ENCODE results near the gene MYO1H. TPM values are rescaled to one million over a fixed set of nuclear protein-coding genes. Genes with fewer than 3 reads are reported as not detected.
A peak's percentile ranks its signal among the peaks of the same experiment; 100 is the strongest.

The MYO1H gene
- total and polyA plus RNA-seq, 2 of the 8 experiments (the other 6 are each of a cell fraction or from before 2014, with no cell fraction given) = 0.03 TPM; not detected in 1

DNA sequence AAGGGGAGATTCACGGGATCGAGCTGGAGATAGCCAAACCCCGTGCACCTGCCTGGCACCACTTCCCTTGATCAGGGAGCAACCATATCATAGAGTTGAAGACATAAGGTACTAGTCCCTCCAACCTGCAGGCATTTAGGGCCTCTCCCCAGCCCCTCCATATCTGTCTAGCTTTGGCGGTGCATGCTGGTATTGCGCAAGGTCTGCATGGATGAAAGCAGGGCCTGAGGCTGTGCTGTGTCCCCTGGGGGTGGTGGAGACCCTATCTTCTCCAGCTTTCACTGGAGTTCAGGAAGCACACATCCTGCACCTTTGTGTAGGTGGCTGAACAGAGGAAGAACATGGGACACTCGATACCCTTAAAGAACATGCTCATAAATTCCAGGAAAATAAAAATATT, 82.5 kb downstream of the MYO1H start:
- no peak overlapping the region for H3K23ac ChIP-seq (ENCODE audit: insufficient read length)
- no peaks in the 10 kb centered on the region for H3K79me1 ChIP-seq (ENCODE audit: low read depth, low read length)
- no peak overlapping the region for H2BK20ac ChIP-seq (ENCODE audit: low read length)
- POLR2A ChIA-PET (ENCODE audit: partially characterized antibody) = no interaction called here
- H3K18ac ChIP-seq (ENCODE audit: extremely low read depth, low read length) = no peak overlapping the region
- no peak overlapping the region for H2BK120ac ChIP-seq (replicated peaks; ENCODE audit: low read depth, low read length)
- CTCF ChIA-PET (ENCODE audit: partially characterized antibody) = interaction anchor here (0.7 to 12.4 kb wide), 6 partner anchors 18 to 343 kb away, joined by 3 to 245 read pairs (median 4); partner anchors contain the start of genes KCTD10 and UBE3B
- no peak for FAIRE-seq
- H3K14ac ChIP-seq (ENCODE audit: insufficient read length) = no peak overlapping the region
- H2BK5ac ChIP-seq (ENCODE audit: low read depth, low read length) = no peak overlapping the region
- H4K5ac ChIP-seq (ENCODE audit: insufficient read length, low read depth, low read length) = no peak overlapping the region
- no peak overlapping the region for H2AK5ac ChIP-seq (ENCODE audit: low read depth, low read length)
- H3K79me2 ChIP-seq (ENCODE audit: control insufficient read depth in 1 of 2, insufficient read depth in 2 of 2, low read length in 2 of 2) = no peaks in the 10 kb centered on the region
- TF ChIP-seq CEBPB (IDR thresholded peaks at IDR 0.05; ENCODE audit: low read depth, low read length) (peak; percentile 74), NANOG (IDR thresholded peaks at IDR 0.05; ENCODE audit: insufficient read depth, low read depth, low read length, poor library complexity, severe bottlenecking) (no peak)
- no peak overlapping the region for H3K4me3 ChIP-seq (ENCODE audit: extremely low read depth in 1 of 4, insufficient read depth in 2 of 4, low read depth in 3 of 4, low read length in 4 of 4)
- DNase-seq (ENCODE audit: low read depth in 1 of 2, low spot score in 2 of 2) = no peak
- WGBS, 2 experiments (ENCODE audit: extremely low coverage in 1 of 2, insufficient coverage in 1 of 2, insufficient read length in 1 of 2, insufficient replicate concordance in 2 of 2, low coverage in 1 of 2, low lambda C conversion rate in 2 of 2, missing lambda C conversion rate in 1 of 2) = 90% methylated on average over 6 of the region's 6 CpGs; no CpG with 5 or more reads in 1 of the 2 experiments
- no peaks in the 10 kb centered on the region for H3K27me3 ChIP-seq (replicated peaks in 1 of 4; ENCODE audit: control insufficient read depth in 3 of 4, extremely low read depth in 1 of 4, insufficient read depth in 3 of 4, low read length in 3 of 4)
- H2BK15ac ChIP-seq (ENCODE audit: low read length) = no peak overlapping the region
- H3K27ac ChIP-seq (ENCODE audit: low read depth, low read length) = no peak overlapping the region
- H4K91ac ChIP-seq (replicated peaks; ENCODE audit: insufficient read length, low read length) = no peak overlapping the region
- no peak overlapping the region for H3K4me2 ChIP-seq (ENCODE audit: insufficient read depth in 1 of 2, low read depth in 2 of 2, low read length in 2 of 2)
- no peak overlapping the region for H4K8ac ChIP-seq (ENCODE audit: extremely low read depth, insufficient read depth, low read length)
- no peaks in the 10 kb centered on the region for H3K9me3 ChIP-seq (ENCODE audit: insufficient read depth in 2 of 2, low read depth in 1 of 2, low read length in 1 of 2)
- H3K4me1 ChIP-seq (replicated peaks in 1 of 4; ENCODE audit: control insufficient read depth in 3 of 4, insufficient read depth in 4 of 4, low read length in 3 of 4) = peaks cover 0 to 3% (median under 1%) of the 10 kb centered on the region in 4 experiments; a peak in 3 of 7 replicates
- H3K9ac ChIP-seq (replicated peaks in 1 of 4; ENCODE audit: extremely low read depth in 1 of 4, low read depth in 3 of 4, low read length in 3 of 4) = no peak overlapping the region
- no peak overlapping the region for H2AFZ ChIP-seq (ENCODE audit: low read length)
- H2BK12ac ChIP-seq (ENCODE audit: low read depth, low read length) = no peak overlapping the region
- no peaks in the 10 kb centered on the region for H3K23me2 ChIP-seq (ENCODE audit: low read depth, low read length)
- H3K36me3 ChIP-seq (ENCODE audit: control insufficient read depth in 2 of 4, insufficient read depth in 4 of 4, low read length in 3 of 4) = no peaks in the 10 kb centered on the region
- no peaks in the 10 kb centered on the region for H4K20me1 ChIP-seq (replicated peaks in 1 of 2; ENCODE audit: control insufficient read depth in 1 of 2, insufficient read depth in 2 of 2, low read length in 2 of 2)
- no peak overlapping the region for H3K56ac ChIP-seq (replicated peaks; ENCODE audit: insufficient read length, low read depth, low read length)
- no peak overlapping the region for H3K4ac ChIP-seq (replicated peaks; ENCODE audit: insufficient read length, low read depth, low read length)
